Subcutaneous abdominal adipose tissue (tissue), 5 donors: ENCODE results near the gene GAB2.

ENCODE experiments used
- H3K27ac ChIP-seq: one replicate; pipeline ENCODE4 v1.7.0; 2013; ENCODE audit warnings: low read depth, mild to moderate bottlenecking, inconsistent platforms, low read length, moderate library complexity
- H3K27me3 ChIP-seq, 5 donors: one replicate each; pipeline ENCODE4 v1.7.0; 2013; ENCODE audit warnings: low read length in 5 of 5, inconsistent platforms in 1 of 5; ENCODE audit not compliant: control insufficient read depth in 5 of 5, insufficient read depth in 4 of 5
- H3K36me3 ChIP-seq, 5 donors: one replicate each; pipeline ENCODE4 v1.7.0; 2013; ENCODE audit warnings: low read length in 5 of 5; ENCODE audit not compliant: control insufficient read depth in 5 of 5, insufficient read depth in 5 of 5
- H3K4me1 ChIP-seq, 5 donors: one replicate each; pipeline ENCODE4 v1.7.0; 2013; ENCODE audit warnings: low read length in 5 of 5, mild to moderate bottlenecking in 3 of 5, moderate library complexity in 1 of 5; ENCODE audit not compliant: control insufficient read depth in 5 of 5, insufficient read depth in 5 of 5
- H3K4me3 ChIP-seq, 5 donors: one replicate each; pipeline ENCODE4 v1.7.0; 2013; ENCODE audit warnings: low read length in 5 of 5, low read depth in 1 of 5
- H3K9ac ChIP-seq, 5 donors: one replicate each; pipeline ENCODE4 v1.7.0; 2013; ENCODE audit warnings: low read length in 5 of 5, mild to moderate bottlenecking in 4 of 5, moderate library complexity in 3 of 5
- H3K9me3 ChIP-seq, 5 donors: one replicate each; pipeline ENCODE4 v1.7.0; 2013; ENCODE audit warnings: low read length in 5 of 5; ENCODE audit not compliant: control insufficient read depth in 5 of 5
- donor health status: healthy.
- donor health status: healthy.
- donor health status: healthy.
- donor health status: healthy.
- donor health status: healthy.

GAB2 gene

DNA sequence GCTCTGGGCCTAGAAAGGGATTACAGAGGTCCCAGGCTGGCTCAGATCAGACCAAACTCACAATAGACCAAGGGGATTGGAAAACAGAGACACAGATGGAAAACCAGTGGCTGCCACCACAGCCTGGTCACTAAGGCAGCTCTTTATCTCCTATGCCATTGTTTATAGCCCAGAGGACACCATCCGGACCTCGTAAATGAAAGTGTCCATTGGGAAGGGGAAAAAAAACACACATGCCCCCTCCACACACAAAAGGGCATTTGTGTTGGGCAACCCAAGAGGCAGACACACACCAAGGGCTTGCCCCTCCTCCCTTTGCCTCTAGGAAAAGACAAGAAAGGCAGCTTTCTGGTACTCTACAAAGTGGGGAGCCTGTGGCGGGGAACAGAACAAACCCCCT lies 85.9 kb downstream of the GAB2 start:
- no peak overlapping the region for H3K9ac ChIP-seq
- no peak overlapping the region for H3K4me3 ChIP-seq
- no peaks in the 10 kb centered on the region for H3K9me3 ChIP-seq
- H3K36me3 ChIP-seq, result no peaks in the 10 kb centered on the region
- no peaks in the 10 kb centered on the region for H3K27me3 ChIP-seq
- no peak overlapping the region for H3K27ac ChIP-seq
- H3K4me1 ChIP-seq, result peaks cover 0 to 14% (median 12%) of the 10 kb centered on the region in 5 donors

- Histone ChIP-seq H3K36me3 (no peaks in the 10 kb centered on the region), H3K27ac (no peak overlapping the region), H3K9me3 (no peaks in the 10 kb centered on the region), H3K9ac (no peak overlapping the region), H3K27me3 (no peaks in the 10 kb centered on the region), H3K4me3 (no peak overlapping the region), H3K4me1 (peaks cover 0 to 14% (median 10%) of the 10 kb centered on the region in 5 donors)
Measured at GRCh38 chr11:78330361-78330760, 87.3 kb downstream of the GAB2 start.

DNA sequence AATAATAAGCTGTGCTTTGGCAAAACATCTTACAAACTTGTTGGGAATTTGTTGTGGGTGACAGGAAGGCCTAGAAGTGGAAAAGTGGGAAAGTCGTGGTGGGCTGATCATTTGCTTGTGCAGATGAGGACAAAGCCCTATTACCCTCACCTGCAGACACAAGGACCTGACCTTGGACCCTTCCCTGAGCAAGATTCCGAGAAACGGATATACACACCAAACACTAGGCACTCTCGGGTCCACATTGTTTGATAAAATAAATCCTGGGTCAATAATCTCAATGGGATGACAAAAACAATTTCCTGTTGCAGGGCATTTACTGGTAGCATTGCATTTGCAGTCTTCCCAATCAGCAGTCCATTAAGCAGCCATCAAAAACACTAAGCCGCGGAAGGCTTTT lies 89.7 kb downstream of the GAB2 start:
- no peaks in the 10 kb centered on the region for H3K9me3 ChIP-seq
- no peaks in the 10 kb centered on the region for H3K36me3 ChIP-seq
- no peak overlapping the region for H3K4me3 ChIP-seq
- no peak overlapping the region for H3K9ac ChIP-seq
- H3K27ac ChIP-seq, result no peak overlapping the region
- H3K4me1 ChIP-seq, result peaks cover 0 to 14% (median 10%) of the 10 kb centered on the region in 5 donors
- H3K27me3 ChIP-seq, result no peaks in the 10 kb centered on the region

DNA sequence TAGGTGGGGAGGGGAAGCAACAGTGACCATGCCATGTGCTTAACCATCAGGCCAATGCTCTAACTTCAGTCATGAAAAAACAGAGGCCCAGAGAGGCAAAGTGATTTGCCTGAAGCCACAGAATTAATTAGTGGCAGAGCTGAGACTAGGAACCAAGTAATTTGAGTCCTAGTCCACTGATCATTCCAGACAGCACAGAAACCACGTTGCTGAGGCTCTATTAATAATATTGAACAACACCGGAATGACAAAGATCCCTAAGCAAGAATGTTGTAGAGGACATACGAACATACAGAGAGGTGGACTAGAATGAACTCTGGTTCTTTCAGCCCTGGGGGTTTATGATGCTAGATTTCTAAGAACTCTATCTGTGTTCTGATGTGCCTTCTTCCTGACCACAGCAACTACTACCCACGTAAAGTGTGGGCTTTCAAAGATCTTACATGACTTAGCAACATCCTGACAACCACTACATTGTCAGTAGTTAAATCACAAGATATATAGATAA lies 92.3 kb downstream of the GAB2 start:
- no peaks in the 10 kb centered on the region for H3K4me1 ChIP-seq
- no peaks in the 10 kb centered on the region for H3K27me3 ChIP-seq
- H3K9me3 ChIP-seq, result no peaks in the 10 kb centered on the region
- no peak overlapping the region for H3K4me3 ChIP-seq
- H3K9ac ChIP-seq, result no peak overlapping the region
- no peaks in the 10 kb centered on the region for H3K36me3 ChIP-seq
- H3K27ac ChIP-seq, result no peak overlapping the region

DNA sequence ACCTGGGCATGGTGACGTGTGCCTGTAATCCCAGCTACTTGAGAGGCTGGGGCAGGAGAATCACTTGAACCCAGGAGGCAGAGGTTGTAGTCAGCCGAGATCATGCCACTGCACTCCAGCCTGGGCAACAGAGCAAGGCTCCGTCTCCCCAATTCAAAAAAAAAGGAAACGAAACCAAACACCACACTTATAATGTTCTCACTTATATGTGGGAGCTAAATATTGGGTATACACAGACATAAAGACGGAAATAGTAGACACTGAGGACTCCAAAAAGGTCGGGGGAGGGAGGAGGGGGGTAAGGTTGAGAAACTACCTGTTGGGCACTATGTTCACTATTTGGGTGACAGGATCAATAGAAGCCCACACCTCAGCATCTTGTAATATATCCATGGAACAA lies 94.3 kb downstream of the GAB2 start:
- no peak overlapping the region for H3K27ac ChIP-seq
- no peaks in the 10 kb centered on the region for H3K27me3 ChIP-seq
- no peaks in the 10 kb centered on the region for H3K36me3 ChIP-seq
- H3K4me1 ChIP-seq, result peaks cover 3 to 16% (median 13%) of the 10 kb centered on the region in 5 donors
- H3K4me3 ChIP-seq, result no peak overlapping the region
- H3K9ac ChIP-seq, result no peak overlapping the region
- no peaks in the 10 kb centered on the region for H3K9me3 ChIP-seq

DNA sequence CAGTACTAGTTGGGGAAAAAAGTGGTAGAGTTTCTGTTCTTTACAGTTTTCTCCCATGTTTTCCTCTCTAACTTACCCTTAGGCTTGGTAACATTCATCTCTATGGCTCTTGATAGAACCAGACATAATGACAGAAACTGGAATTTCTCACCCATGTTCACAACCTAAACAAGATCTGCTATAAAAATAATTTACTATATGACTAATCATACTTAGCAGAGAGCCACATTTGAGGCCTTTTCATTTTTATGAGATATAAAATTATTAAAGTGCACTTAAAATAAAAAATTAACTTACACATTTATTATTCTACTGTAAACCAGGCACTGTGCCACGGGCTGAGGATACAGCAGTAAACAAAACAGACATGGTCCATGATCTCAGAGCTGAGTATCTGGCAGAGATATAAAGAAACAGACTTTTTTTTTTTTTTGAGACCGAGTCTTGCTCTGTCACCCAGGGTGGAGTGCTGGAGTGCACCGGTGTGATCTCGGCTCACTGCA lies 98.1 kb downstream of the GAB2 start:
- H3K27me3 ChIP-seq, result no peaks in the 10 kb centered on the region
- no peaks in the 10 kb centered on the region for H3K36me3 ChIP-seq
- no peak overlapping the region for H3K27ac ChIP-seq
- peaks cover 3 to 22% (median 17%) of the 10 kb centered on the region in 5 donors for H3K4me1 ChIP-seq
- H3K9ac ChIP-seq, result no peak overlapping the region
- no peak overlapping the region for H3K4me3 ChIP-seq
- no peaks in the 10 kb centered on the region for H3K9me3 ChIP-seq

DNA sequence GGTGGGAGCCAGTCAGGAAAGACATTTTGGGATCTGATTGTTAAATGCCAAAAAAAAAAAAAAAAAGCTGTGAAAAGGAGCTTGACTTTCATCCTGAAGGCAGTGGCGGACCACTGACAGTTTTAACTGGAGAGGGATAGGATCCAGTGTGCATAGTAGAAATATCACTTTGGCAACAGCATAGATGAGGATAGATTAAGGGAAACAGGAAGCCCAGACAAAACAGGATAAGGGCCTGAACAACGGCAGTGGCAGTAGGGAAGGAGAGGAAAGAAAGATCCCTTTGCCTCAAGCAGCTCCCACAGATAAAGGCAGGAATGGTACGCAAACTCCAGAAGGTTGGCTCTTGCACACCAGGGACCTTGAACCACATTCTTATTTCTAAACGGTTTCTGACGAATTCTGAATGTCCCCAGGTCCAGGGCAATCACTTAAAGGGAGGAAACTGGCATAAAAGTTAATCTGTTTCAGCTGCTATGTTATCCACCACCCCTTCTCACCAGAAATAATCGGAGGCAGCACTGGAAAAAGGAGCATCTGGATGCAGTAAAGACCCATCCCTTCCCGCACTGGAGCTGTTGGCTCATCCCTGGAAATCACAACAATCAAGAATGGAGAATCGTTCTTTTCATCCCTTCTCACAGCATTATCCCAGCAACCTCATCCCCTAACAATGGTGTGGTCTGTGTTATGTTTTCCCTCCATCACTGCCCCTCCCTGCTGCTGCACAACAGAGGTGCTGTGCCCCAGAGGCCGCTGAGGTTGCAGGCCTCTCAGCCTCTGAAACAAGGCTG lies 99.1 kb downstream of the GAB2 start:
- Histone ChIP-seq H3K36me3 (no peaks in the 10 kb centered on the region), H3K27ac (peak overlapping the region; percentile 7), H3K9me3 (no peaks in the 10 kb centered on the region), H3K4me3 (no peak overlapping the region), H3K9ac (no peak overlapping the region), H3K27me3 (no peaks in the 10 kb centered on the region), H3K4me1 (peaks cover 3 to 31% (median 22%) of the 10 kb centered on the region in 5 donors)

GRCh38 chr11:78315724-78316123 lies 101.9 kb downstream of the GAB2 start:
- Histone ChIP-seq H3K4me1 (peaks cover 3 to 50% (median 39%) of the 10 kb centered on the region in 5 donors), H3K9me3 (no peaks in the 10 kb centered on the region), H3K27ac (no peak overlapping the region), H3K36me3 (no peaks in the 10 kb centered on the region), H3K27me3 (no peaks in the 10 kb centered on the region), H3K9ac (no peak overlapping the region), H3K4me3 (no peak overlapping the region)

- no peak overlapping the region for H3K27ac ChIP-seq
Measured at GRCh38 chr11:78314762-78315161, 102.9 kb downstream of the GAB2 start.

GRCh38 chr11:78313898-78314297 lies 103.7 kb downstream of the GAB2 start:
- no peaks in the 10 kb centered on the region for H3K9me3 ChIP-seq
- no peaks in the 10 kb centered on the region for H3K27me3 ChIP-seq
- H3K4me3 ChIP-seq, result no peak overlapping the region
- peaks cover 3 to 53% (median 41%) of the 10 kb centered on the region in 5 donors for H3K4me1 ChIP-seq
- H3K9ac ChIP-seq, result no peak overlapping the region
- H3K27ac ChIP-seq, result peak overlapping the region; percentile 18
- H3K36me3 ChIP-seq, result no peaks in the 10 kb centered on the region

More at GRCh38 chr11:78314762-78315161, 102.9 kb downstream of the GAB2 start:
- H3K9ac ChIP-seq, result peak overlapping the region in 1 of 5 donors; percentile 14
- no peaks in the 10 kb centered on the region for H3K36me3 ChIP-seq
- peaks cover 3 to 55% (median 44%) of the 10 kb centered on the region in 5 donors for H3K4me1 ChIP-seq
- H3K27me3 ChIP-seq, result no peaks in the 10 kb centered on the region
- no peak overlapping the region for H3K4me3 ChIP-seq
- H3K9me3 ChIP-seq, result no peaks in the 10 kb centered on the region
